Measurements from ENCODE around the gene PRSS48.
"Not testable (repeated sequence)": the region's sequence is repeated elsewhere in the genome, so short reads cannot be mapped to it uniquely, and the experiment has no call there.

Gene PRSS48

GRCh38 chr4:151266497-151266896, 10.5 kb upstream of the PRSS48 start:
- DNase-seq, result no peak

- no peak for DNase-seq
These were observed 9.9 kb upstream of the PRSS48 start for GRCh38 chr4:151267104-151267503.

- no peak for DNase-seq
These were observed 9.0 kb upstream of the PRSS48 start for GRCh38 chr4:151267822-151268535.

- DNase-seq, result not testable (repeated sequence)
These were observed 8.1 kb upstream of the PRSS48 start for GRCh38 chr4:151268905-151269304.

- no peak for DNase-seq
These were observed 7.7 kb downstream of the PRSS48 start for GRCh38 chr4:151284534-151285245.

- DNase-seq, result no peak
These were observed 10.4 kb downstream of the PRSS48 start for GRCh38 chr4:151287409-151287808.

- no peak for DNase-seq
These were observed 14.5 kb downstream of the PRSS48 start for GRCh38 chr4:151291485-151291884.

- no peak for DNase-seq
These were observed 15.1 kb downstream of the PRSS48 start for GRCh38 chr4:151292038-151292437.

GRCh38 chr4:151294833-151295496, 18.0 kb downstream of the PRSS48 start:
- no peak for DNase-seq

GRCh38 chr4:151296227-151296626, 19.3 kb downstream of the PRSS48 start:
- no peak for DNase-seq

- DNase-seq, result no peak
These were observed 20.2 kb downstream of the PRSS48 start for GRCh38 chr4:151297170-151297569.

- DNase-seq, result no peak
These were observed 25.5 kb downstream of the PRSS48 start for GRCh38 chr4:151302432-151302831.

GRCh38 chr4:151304226-151304625, 27.3 kb downstream of the PRSS48 start:
- no peak for DNase-seq

GRCh38 chr4:151304755-151305154, 27.8 kb downstream of the PRSS48 start:
- DNase-seq, result no peak

- no peak for DNase-seq
These were observed 33.3 kb downstream of the PRSS48 start for GRCh38 chr4:151310124-151310728.

- no peak for DNase-seq
These were observed 36.5 kb downstream of the PRSS48 start for GRCh38 chr4:151313306-151314009.

- DNase-seq, result no peak
These were observed 37.0 kb downstream of the PRSS48 start for GRCh38 chr4:151314010-151314355.

- no peak for DNase-seq
These were observed 37.5 kb downstream of the PRSS48 start for GRCh38 chr4:151314479-151314878.

GRCh38 chr4:151315212-151315886, 38.4 kb downstream of the PRSS48 start:
- DNase-seq, result no peak

- no peak for DNase-seq
These were observed 39.7 kb downstream of the PRSS48 start for GRCh38 chr4:151316645-151317044.

- DNase-seq, result no peak
These were observed 41.5 kb downstream of the PRSS48 start for GRCh38 chr4:151318307-151319006.

GRCh38 chr4:151319490-151319889, 42.5 kb downstream of the PRSS48 start:
- no peak for DNase-seq

Measured in activated naive CD4-positive, alpha-beta T cell (primary cell).